GM20431 (cell line): ENCODE results near the gene TAS2R60.

Experiments used
- in situ Hi-C: fragments of 300-500 bp; cut with MseI, MboI; formaldehyde crosslinking; loops from one replicate; pipeline ENCODE4 v1.15.0; 2020; ENCODE audit warnings: low sequenced_read_pairs; ENCODE audit not compliant: unreplicated experiment

Gene TAS2R60

GRCh38 chr7:143408686-143409561 lies 34.3 kb upstream of the TAS2R60 start, which contains the start of gene EPHA1:
EPHA1 (minus strand) TSS chr7:143408856; CDS start chr7:143408805, 51 bp downstream.
- in situ Hi-C loops = loop anchor here (25.0 kb wide), 1 partner anchor 172 kb away; no protein-coding TSS in a partner anchor

DNA sequence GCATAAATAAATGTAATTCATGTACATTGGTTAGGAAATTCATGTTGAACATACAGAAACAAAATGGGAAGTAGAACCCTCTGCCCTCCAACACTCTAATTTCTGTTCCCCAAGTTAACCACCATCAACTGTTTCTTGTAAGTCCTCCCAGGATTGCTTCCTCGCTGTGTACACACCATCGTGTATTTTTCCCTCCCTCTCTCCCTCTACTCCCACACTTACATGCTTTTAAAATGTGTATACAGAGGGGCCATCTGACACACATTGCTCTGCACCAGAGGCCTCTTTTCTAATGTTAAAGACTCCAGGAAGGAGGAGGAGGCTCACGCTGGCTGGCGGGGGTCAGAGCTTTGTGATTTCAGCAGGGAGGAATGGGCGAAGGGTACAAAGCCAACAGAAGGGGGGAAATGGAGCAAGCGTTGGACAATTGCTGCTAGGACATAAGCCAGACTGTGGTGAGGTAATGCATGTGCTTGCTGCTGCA lies 32.7 kb upstream of the TAS2R60 start:
- in situ Hi-C loops = loop anchor here (25.0 kb wide), 1 partner anchor 173 kb away; no protein-coding TSS in a partner anchor

GRCh38 chr7:143411976-143412708 lies 31.1 kb upstream of the TAS2R60 start:
- in situ Hi-C loops = loop anchor here (25.0 kb wide), 1 partner anchor 175 kb away; no protein-coding TSS in a partner anchor

DNA sequence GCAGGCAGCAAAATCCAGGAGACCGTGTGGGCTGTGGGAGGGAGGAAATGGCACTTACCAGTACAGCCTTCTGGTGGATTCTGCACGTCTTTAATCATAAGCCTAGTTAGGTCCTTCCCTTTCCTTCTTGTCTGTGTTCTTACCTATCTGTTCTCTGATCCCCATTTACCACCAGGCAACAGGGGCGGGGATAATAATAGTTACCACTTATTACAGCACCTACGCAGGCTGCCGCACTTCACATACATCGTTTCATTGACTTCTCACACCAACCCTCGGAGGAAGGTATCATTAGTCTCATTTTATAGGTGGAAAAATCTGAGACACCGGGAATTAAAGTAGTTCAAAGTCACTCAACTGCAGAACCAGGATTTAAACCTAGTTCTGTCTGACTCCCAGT lies 30.1 kb upstream of the TAS2R60 start:
- in situ Hi-C loops = loop anchor here (25.0 kb wide), 1 partner anchor 176 kb away; no protein-coding TSS in a partner anchor

DNA sequence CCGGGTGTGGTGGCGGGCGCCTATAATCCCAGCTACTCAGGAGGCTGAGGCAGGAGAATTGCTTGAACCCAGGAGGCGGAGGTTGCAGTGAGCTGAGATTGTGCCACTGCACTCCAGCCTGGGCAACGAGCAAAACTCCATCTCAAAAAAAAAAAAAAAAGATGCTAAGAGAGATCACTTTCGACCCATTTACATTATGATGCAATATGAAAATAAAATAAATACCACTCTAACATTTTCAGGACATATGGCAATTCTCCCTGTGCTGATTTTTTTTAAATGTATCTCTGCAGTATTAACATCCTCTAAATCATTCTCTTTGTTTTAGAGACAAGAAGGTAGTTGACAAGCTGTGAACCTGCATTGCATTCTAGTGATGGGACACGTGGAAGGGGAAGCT lies 28.0 kb upstream of the TAS2R60 start:
- in situ Hi-C loops = loop anchor here (25.0 kb wide), 1 partner anchor 178 kb away; no protein-coding TSS in a partner anchor

- in situ Hi-C loops = loop anchor here (25.0 kb wide), 1 partner anchor 179 kb away; no protein-coding TSS in a partner anchor
Observed at GRCh38 chr7:143415742-143416397, 27.4 kb upstream of the TAS2R60 start.

GRCh38 chr7:143416565-143417149 lies 26.6 kb upstream of the TAS2R60 start:
- in situ Hi-C loops = loop anchor here (25.0 kb wide), 1 partner anchor 179 kb away; no protein-coding TSS in a partner anchor

- in situ Hi-C loops = loop anchor here (25.0 kb wide), 1 partner anchor 181 kb away; no protein-coding TSS in a partner anchor
Observed at GRCh38 chr7:143417734-143418383, 25.4 kb upstream of the TAS2R60 start.

DNA sequence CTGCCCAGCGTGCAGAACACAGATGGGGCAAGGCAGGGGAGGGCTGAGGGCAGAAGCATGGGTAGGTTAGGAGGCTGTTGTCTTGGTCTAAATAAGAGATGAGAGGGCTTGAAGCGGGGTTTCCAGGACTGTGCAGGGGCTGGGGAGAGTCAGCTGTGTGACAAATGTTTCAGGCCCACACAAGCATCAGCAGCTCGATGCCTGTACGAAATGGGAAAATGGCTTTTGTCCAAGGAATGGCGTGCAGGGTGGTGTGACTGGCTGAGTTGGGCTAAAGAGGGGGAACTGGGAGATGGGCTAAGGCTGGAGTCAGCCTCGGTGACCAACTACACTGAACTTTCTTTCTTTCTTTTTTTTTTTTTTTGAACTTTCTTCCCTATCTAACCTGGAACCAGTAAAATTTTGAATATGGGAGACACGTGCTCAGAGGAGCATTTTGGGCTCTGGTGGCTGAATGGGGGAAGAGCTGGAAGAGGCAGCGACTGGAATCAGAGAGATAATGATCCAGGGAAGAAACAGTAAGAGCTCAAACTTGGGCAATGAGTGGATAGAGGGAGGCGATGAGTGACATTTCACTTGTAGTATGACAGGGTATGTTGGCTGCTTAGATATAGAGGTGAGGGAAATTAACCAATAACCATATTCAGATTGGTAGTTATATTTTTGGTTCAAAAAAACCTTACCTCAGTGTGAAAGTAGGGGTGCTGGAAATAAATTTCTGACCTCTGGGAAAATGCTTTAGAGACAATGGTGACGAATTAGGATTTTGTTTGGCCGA lies 24.4 kb upstream of the TAS2R60 start:
- in situ Hi-C loops = loop anchor here (25.0 kb wide), 1 partner anchor 182 kb away; no protein-coding TSS in a partner anchor

DNA sequence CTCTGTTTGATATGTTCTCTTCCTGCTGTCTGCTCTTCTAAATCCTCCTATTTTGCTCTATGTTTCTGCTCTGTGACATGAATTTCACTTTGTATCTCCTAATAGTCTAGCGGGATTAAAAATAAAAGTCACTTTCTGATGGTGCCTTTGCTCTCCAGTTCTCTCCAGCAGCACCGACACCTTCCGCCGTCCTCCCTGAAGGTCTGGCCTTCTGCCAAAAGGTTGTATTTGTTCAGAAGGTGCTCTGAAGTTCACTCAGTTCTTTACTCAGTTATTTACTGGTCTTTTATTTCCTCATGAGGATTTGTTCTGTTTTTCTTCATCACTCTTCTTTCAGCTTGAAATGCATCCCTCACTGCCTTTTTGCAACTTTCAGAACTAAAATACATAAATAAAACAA lies 23.4 kb upstream of the TAS2R60 start:
- in situ Hi-C loops = loop anchor here (25.0 kb wide), 1 partner anchor 183 kb away; no protein-coding TSS in a partner anchor

DNA sequence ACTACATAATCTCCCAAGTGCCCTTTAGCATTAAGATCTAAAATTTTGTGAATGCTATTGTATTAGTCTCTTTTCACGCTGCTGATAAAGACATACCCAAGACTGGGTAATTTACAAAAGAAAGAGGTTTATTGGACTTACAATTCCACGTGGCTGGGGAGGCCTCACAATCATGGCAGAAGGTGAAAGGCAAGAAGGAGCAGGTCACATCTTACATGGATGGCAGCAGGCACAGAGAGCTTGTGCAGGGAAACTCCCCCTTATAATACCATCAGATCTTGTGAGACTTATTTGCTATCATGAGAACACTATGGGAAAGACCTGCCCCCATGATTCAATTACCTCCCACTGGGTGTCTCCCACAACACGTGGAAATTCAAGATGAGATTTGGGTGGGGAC lies 22.6 kb upstream of the TAS2R60 start:
- in situ Hi-C loops = loop anchor here (25.0 kb wide), 1 partner anchor 183 kb away; no protein-coding TSS in a partner anchor

GRCh38 chr7:143422033-143422432 lies 21.2 kb upstream of the TAS2R60 start:
- in situ Hi-C loops = loop anchor here (25.0 kb wide), 1 partner anchor 185 kb away; no protein-coding TSS in a partner anchor

DNA sequence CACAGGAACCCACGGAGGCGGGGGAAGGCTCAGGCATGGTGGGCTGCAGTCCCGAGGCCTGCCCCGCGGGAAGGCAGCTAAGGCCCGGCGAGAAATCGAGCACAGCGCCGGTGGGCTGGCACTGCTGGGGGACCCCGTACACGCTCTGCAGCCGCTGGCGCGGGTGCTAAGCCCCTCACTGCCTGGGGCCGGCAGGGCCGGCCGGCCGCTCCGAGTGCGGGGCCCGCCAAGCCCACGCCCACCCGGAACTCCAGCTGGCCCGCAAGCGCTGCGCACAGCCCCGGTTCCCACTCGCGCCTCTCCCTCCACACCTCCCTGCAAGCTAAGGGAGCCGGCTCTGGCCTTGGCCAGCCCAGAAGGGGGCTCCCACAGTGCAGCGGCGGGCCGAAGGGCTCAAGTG lies 18.8 kb upstream of the TAS2R60 start:
- in situ Hi-C loops = loop anchor here (25.0 kb wide), 1 partner anchor 187 kb away; no protein-coding TSS in a partner anchor

GRCh38 chr7:143426479-143427142 lies 16.6 kb upstream of the TAS2R60 start:
- in situ Hi-C loops = no loop called here

GRCh38 chr7:143429770-143430698 lies 13.2 kb upstream of the TAS2R60 start:
- in situ Hi-C loops = no loop called here

DNA sequence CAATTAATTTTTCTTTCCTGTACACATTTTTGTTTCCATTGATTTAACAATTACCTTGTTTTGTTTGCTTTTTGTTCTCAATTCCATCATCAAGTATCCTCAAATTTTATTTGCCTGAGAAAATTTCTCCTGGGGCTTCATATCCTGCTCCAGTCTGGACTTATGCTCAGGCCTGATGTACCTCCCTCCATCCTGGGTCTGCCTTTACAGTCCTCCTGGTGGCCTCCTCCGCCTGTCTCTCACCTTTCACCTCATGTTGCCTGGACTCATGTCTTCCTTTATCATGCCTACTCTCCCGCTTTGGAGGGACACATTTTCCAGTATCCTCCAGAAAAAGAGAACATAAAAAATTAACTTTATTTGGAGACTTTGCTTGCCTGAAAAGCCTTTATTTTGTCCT lies 12.1 kb upstream of the TAS2R60 start:
- in situ Hi-C loops = no loop called here
